Fibroblast of lung (primary cell): ENCODE data around the gene EIF4G1. TPM values are rescaled to one million over a fixed set of nuclear protein-coding genes. Genes with fewer than 3 reads are reported as not detected.
A peak's percentile ranks its signal among the peaks of the same experiment; 100 is the strongest.

Experiments used
- DNase-seq, 2 donors: peaks; one replicate each; pipeline versions ENCODE4 v3.0.0 to v3.0.0-alpha.2; 2010; ENCODE audit warnings: low read depth in 2 of 2
- H2AFZ ChIP-seq: 2 replicates; pipeline ENCODE4 v1.5.1; 2012; ENCODE audit warnings: low read length, control low read depth, inconsistent platforms
- H3K27ac ChIP-seq: 2 replicates; pipeline ENCODE4 v1.5.1; 2011; ENCODE audit warnings: low read length, control low read depth; ENCODE audit not compliant: insufficient read depth
- H3K27me3 ChIP-seq: 2 replicates; pipeline ENCODE4 v1.5.1; 2011; ENCODE audit warnings: mild to moderate bottlenecking, low read length; ENCODE audit not compliant: control insufficient read depth, insufficient read depth
- H3K36me3 ChIP-seq: 2 replicates; pipeline ENCODE4 v1.5.1; 2011; ENCODE audit warnings: low read length; ENCODE audit not compliant: control insufficient read depth, insufficient read depth
- H3K4me1 ChIP-seq: 2 replicates; pipeline ENCODE4 v1.5.1; 2011; ENCODE audit warnings: low read length; ENCODE audit not compliant: control insufficient read depth, insufficient read depth; ENCODE audit errors: extremely low read depth
- H3K4me2 ChIP-seq: 2 replicates; pipeline ENCODE4 v1.5.1; 2011; ENCODE audit warnings: low read length, control low read depth; ENCODE audit not compliant: insufficient read depth; ENCODE audit errors: extremely low read depth
- H3K4me3 ChIP-seq, 4 experiments: fragments of 200-600 bp in 1 of 4; sonication (generic) in 1 of 4; replicated peaks in 1 of 4; 2 replicates each; pipeline ENCODE4 v1.5.1; 2011 to 2016; ENCODE audit warnings: low read length in 4 of 4, low read depth in 3 of 4, mild to moderate bottlenecking in 3 of 4, control low read depth in 2 of 4, inconsistent platforms in 1 of 4, mixed read lengths in 1 of 4; ENCODE audit not compliant: insufficient read depth in 1 of 4; ENCODE audit errors: control extremely low read depth in 1 of 4
- H3K79me2 ChIP-seq: 2 replicates; pipeline ENCODE4 v1.5.1; 2012; ENCODE audit warnings: mild to moderate bottlenecking, low read length, inconsistent platforms; ENCODE audit not compliant: control insufficient read depth, insufficient read depth
- H3K9ac ChIP-seq: 2 replicates; pipeline ENCODE4 v1.5.1; 2011; ENCODE audit warnings: mild to moderate bottlenecking, low read length, control low read depth; ENCODE audit not compliant: insufficient read depth
- H3K9me3 ChIP-seq: 2 replicates; pipeline ENCODE4 v1.5.1; 2012; ENCODE audit warnings: low read depth, low read length; ENCODE audit not compliant: control insufficient read depth, insufficient read depth
- H4K20me1 ChIP-seq: 2 replicates; pipeline ENCODE4 v1.5.1; 2011; ENCODE audit warnings: low read length; ENCODE audit not compliant: control insufficient read depth, insufficient read depth; ENCODE audit errors: extremely low read depth
- EZH2 ChIP-seq: IDR thresholded peaks from 2 replicates; pipeline ENCODE4 v1.5.1; 2012; ENCODE audit warnings: low read length, control low read depth, mild to moderate bottlenecking; ENCODE audit errors: missing control alignments
- polyA plus RNA-seq, 2 donors: library from polyadenylated mRNA; depleted of rRNA in 1 of 2; stranded (reverse) in 1 of 2; unstranded in 1 of 2; fragments of >200 nt; gene quantifications; 2 replicates each; pipeline ENCODE4 v1.2.1, GENCODE V29; 2011 to 2012; ENCODE audit warnings: missing spikeins in 1 of 2
- total RNA-seq: library from RNA; depleted of rRNA; stranded (reverse); fragments of >200 nt; gene quantifications from 2 replicates; pipeline ENCODE4 v1.2.1, GENCODE V29; 2014
- TF ChIP-seq, protein P1 (sequence below), 2 donors: IDR thresholded peaks in 1 of 2; conservative IDR thresholded peaks in 1 of 2; 1 replicate in 1 of 2; 2 replicates in 1 of 2; pipeline ENCODE4 v1.5.1; 2011 to 2012; ENCODE audit warnings: low read length in 2 of 2, control low read depth in 1 of 2, inconsistent platforms in 1 of 2, low read depth in 1 of 2, mild to moderate bottlenecking in 1 of 2

Gene EIF4G1
- total and polyA plus RNA-seq, 2 donors (not counting 1 experiment from before 2014, with no cell fraction given) = 235 to 263 TPM

DNA sequence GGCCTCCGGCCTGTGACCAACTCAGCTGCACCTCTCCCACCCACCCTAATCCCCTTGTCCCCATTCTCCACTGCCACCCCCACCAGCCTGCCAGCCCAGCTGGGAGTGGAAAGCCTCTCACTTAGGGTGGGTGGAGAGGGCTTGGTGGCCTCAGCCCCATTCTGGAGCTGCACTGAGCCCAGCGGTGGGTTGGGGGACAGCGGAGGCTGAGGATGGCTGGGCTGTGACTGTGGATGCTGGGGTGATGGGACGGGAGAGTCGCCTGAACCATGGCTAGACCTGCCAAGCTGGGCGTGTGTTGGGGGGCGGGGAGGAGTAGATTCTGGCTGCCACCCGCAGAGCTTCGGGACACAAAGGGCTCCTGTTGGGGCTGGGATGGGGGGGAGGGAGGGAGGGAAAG, 45.2 kb downstream of the EIF4G1 start:
- no peak overlapping the region for H2AFZ ChIP-seq
- H3K79me2 ChIP-seq = peaks cover 11% of the 10 kb centered on the region
- H3K36me3 ChIP-seq = peaks cover 2% of the 10 kb centered on the region
- no peak overlapping the region for H3K4me2 ChIP-seq
- H3K27me3 ChIP-seq = no peaks in the 10 kb centered on the region
- TF ChIP-seq, protein P1, sequence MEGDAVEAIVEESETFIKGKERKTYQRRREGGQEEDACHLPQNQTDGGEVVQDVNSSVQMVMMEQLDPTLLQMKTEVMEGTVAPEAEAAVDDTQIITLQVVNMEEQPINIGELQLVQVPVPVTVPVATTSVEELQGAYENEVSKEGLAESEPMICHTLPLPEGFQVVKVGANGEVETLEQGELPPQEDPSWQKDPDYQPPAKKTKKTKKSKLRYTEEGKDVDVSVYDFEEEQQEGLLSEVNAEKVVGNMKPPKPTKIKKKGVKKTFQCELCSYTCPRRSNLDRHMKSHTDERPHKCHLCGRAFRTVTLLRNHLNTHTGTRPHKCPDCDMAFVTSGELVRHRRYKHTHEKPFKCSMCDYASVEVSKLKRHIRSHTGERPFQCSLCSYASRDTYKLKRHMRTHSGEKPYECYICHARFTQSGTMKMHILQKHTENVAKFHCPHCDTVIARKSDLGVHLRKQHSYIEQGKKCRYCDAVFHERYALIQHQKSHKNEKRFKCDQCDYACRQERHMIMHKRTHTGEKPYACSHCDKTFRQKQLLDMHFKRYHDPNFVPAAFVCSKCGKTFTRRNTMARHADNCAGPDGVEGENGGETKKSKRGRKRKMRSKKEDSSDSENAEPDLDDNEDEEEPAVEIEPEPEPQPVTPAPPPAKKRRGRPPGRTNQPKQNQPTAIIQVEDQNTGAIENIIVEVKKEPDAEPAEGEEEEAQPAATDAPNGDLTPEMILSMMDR (conservative IDR thresholded peaks at IDR 0.05 in 1 of 2, IDR thresholded peaks at IDR 0.05 in 1 of 2; ENCODE audit: low read depth in 1 of 2, low read length in 2 of 2) = no peak
- TF ChIP-seq EZH2 = no peak
- no peak overlapping the region for H3K27ac ChIP-seq
- no peak for DNase-seq
- H3K9ac ChIP-seq = no peak overlapping the region
- peaks cover 6% of the 10 kb centered on the region for H3K4me1 ChIP-seq
- H3K4me3 ChIP-seq = no peak overlapping the region
- H4K20me1 ChIP-seq = no peaks in the 10 kb centered on the region
- no peaks in the 10 kb centered on the region for H3K9me3 ChIP-seq

DNA sequence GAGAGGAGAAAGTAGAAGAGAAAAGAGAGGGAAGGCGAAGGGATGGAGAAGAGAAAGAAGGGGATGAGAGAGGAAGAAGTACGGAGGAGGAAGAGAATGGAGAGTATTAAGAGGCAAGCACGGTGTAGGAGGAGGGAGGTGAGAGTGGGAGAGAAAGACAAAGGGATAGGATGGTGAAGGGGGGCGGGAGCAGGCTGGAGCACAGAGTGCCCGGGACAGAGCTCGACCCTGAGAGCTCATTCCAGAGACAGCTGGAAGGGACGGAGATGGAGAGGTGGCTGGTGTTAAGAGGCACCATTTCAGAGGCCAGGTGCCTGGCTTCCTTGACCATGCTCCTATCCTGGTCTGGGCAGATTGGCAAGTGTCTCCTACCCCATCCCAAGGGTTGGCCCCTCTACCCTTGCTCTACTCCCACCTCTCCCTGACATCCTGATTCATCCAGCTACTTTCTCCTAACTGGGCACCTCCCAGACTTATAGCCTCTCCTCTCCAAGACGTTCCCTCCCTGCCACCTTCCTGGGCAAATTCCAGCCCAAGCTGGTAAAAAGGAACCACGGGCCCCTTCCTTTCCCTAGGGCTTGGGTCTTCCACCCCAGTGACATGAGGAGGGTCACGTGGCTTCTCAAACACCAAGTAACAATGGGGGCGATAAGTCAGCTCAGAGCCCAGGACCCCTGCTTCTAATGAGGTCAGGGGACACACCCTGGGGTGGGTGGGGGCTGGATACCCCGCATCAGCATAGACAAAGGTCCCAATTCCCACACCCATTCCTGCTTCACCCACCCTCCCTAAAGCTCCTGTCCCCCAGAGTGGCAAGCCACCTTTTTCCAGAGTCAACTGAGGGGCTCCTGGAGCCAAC, 45.9 kb downstream of the EIF4G1 start:
- H3K4me2 ChIP-seq = peak overlapping the region; percentile 100
- peaks cover 6% of the 10 kb centered on the region for H3K4me1 ChIP-seq
- no peaks in the 10 kb centered on the region for H3K27me3 ChIP-seq
- no peak for DNase-seq
- no peaks in the 10 kb centered on the region for H3K9me3 ChIP-seq
- H2AFZ ChIP-seq = no peak overlapping the region
- no peaks in the 10 kb centered on the region for H3K36me3 ChIP-seq
- no peak overlapping the region for H3K9ac ChIP-seq
- peak overlapping the region; percentile 59 to 92 (median 84) for H3K4me3 ChIP-seq
- TF ChIP-seq, protein P1 (conservative IDR thresholded peaks at IDR 0.05 in 1 of 2, IDR thresholded peaks at IDR 0.05 in 1 of 2; ENCODE audit: low read depth in 1 of 2, low read length in 2 of 2) = no peak
- no peak for TF ChIP-seq EZH2
- H3K79me2 ChIP-seq = peaks cover 16% of the 10 kb centered on the region
- H3K27ac ChIP-seq = no peak overlapping the region
- H4K20me1 ChIP-seq = no peaks in the 10 kb centered on the region

DNA sequence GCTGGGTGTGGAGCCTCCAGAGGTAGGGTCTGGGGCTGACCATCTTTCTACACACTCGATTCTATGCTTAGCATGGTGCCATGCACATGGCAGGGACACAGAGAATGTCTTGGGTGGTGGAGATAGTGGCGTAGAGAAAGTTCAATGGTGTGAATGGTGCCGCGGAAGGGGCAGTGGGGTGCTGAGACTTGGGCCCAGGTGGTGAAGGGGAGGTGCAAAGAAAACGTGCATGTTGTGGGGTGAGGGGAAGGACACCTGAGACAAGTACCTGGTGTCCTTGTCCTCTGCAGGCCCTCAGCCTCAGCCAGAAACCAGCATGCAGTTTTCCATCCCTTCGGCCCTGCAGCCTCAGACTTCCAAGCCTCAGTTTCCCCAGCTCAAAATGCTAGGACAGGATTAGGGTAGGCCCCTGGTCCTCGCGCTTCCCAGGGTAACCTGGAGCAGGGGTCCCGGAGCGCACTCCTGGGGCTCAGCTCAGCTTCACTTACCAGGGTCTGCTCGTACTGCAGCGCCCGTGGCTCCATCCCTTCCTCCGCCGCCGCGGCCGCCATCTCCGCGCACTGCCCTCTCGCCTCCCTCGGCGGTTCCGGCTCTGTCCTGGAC, 46.6 kb downstream of the EIF4G1 start:
- Histone ChIP-seq H3K27ac (peak overlapping the region; percentile 59), H3K4me1 (peaks cover 6% of the 10 kb centered on the region), H3K27me3 (no peaks in the 10 kb centered on the region), H3K9me3 (no peaks in the 10 kb centered on the region), H2AFZ (peak overlapping the region; percentile 81), H4K20me1 (no peaks in the 10 kb centered on the region), H3K36me3 (no peaks in the 10 kb centered on the region), H3K4me2 (peak overlapping the region; percentile 100), H3K9ac (peak overlapping the region; percentile 96), H3K79me2 (peaks cover 16% of the 10 kb centered on the region), H3K4me3 (peak overlapping the region; percentile 59 to 92 (median 84))
- TF ChIP-seq, protein P1 (conservative IDR thresholded peaks at IDR 0.05 in 1 of 2, IDR thresholded peaks at IDR 0.05 in 1 of 2; ENCODE audit: low read depth in 1 of 2, low read length in 2 of 2) = no peak
- no peak for TF ChIP-seq EZH2
- no peak for DNase-seq
